Small intestine (tissue), 7 donors: ENCODE data around the gene TH. TPM values are rescaled to one million over a fixed set of nuclear protein-coding genes. Genes with fewer than 3 reads are reported as not detected.
"Not testable (repeated sequence)": the region's sequence is repeated elsewhere in the genome, so short reads cannot be mapped to it uniquely, and the experiment has no call there.

Source experiments
- DNase-seq, 2 donors: peaks; one replicate each; pipeline versions ENCODE4 v3.0.0 to v3.0.0-alpha.2; 2013
- FAIRE-seq: peaks from 2 replicates; lab custom pipeline; 2012; peaks lifted over from hg19 to GRCh38; lab: Jason Lieb, UNC
- H3K27ac ChIP-seq, 3 donors: one replicate each; pipeline ENCODE4 v1.5.1; 2013; ENCODE audit warnings: low read length in 2 of 3, mild to moderate bottlenecking in 2 of 3, control low read depth in 1 of 3, inconsistent platforms in 1 of 3, low read depth in 1 of 3, moderate library complexity in 1 of 3
- H3K27me3 ChIP-seq, 3 donors: one replicate each; pipeline ENCODE4 v1.6.1; 2013; ENCODE audit warnings: low read length in 3 of 3, inconsistent platforms in 1 of 3; ENCODE audit not compliant: control insufficient read depth in 3 of 3, insufficient read depth in 3 of 3
- H3K36me3 ChIP-seq, 3 donors: one replicate each; pipeline ENCODE4 v1.6.1; 2013; ENCODE audit warnings: low read length in 3 of 3, inconsistent platforms in 1 of 3, low read depth in 1 of 3, mild to moderate bottlenecking in 1 of 3, moderate library complexity in 1 of 3; ENCODE audit not compliant: control insufficient read depth in 3 of 3, insufficient read depth in 2 of 3
- H3K4me1 ChIP-seq, 3 donors: one replicate each; pipeline ENCODE4 v1.6.1; 2013; ENCODE audit warnings: low read length in 2 of 3, inconsistent platforms in 1 of 3, low read depth in 1 of 3, mild to moderate bottlenecking in 1 of 3, moderate library complexity in 1 of 3; ENCODE audit not compliant: control insufficient read depth in 3 of 3, insufficient read depth in 2 of 3
- H3K4me3 ChIP-seq, 3 donors: one replicate each; pipeline ENCODE4 v1.5.1; 2013; ENCODE audit warnings: low read length in 3 of 3, control low read depth in 1 of 3, inconsistent platforms in 1 of 3, low read depth in 1 of 3, mild to moderate bottlenecking in 1 of 3, moderate library complexity in 1 of 3
- H3K9me3 ChIP-seq, 2 donors: one replicate each; pipeline ENCODE4 v1.6.1; 2013; ENCODE audit warnings: low read depth in 1 of 2, low read length in 1 of 2; ENCODE audit not compliant: control insufficient read depth in 2 of 2, insufficient read depth in 1 of 2
- WGBS, 3 donors: extraction: QIAGEN DNeasy Blood & Tissue Kit; methylation state at CpG; one replicate each; pipeline ENCODE4 v1.1.7; 2013; 5-methylcytosine and 5-hydroxymethylcytosine counted together
- polyA plus RNA-seq, 4 donors: library from polyadenylated mRNA; stranded (reverse) in 3 of 4; unstranded in 1 of 4; fragments of 200-250 nt in 3 of 4; fragments of 120-200 nt in 1 of 4; gene quantifications; one replicate each; pipeline versions ENCODE4 v1.2.1 to v1.2.3, GENCODE V29; 2013
- donor health status: healthy with polysubstance abuse.
- donor health status: control.
- donor health status: control.
- donor health status: Bipolar disorder and iron deficiency.
- donor health status: healthy.

Gene TH
- polyA plus RNA-seq, 4 donors: 0.10 to 1.7 TPM; not detected in 2

GRCh38 chr11:2178906-2179494 is 7.4 kb upstream of the TH start:
- DNase-seq (peak in 1 of 2 donors; percentile 38), FAIRE-seq (no peak)
- 21 to 42% (median 27%) methylated on average over 16 of the region's 16 CpGs for WGBS, 3 donors
- no peaks in the 10 kb centered on the region for H3K9me3 ChIP-seq
- H3K27me3 ChIP-seq: peaks cover 0 to 2% (median 0%) of the 10 kb centered on the region in 3 donors
- no peak overlapping the region for H3K4me3 ChIP-seq
- H3K27ac ChIP-seq: no peak overlapping the region
- no peaks in the 10 kb centered on the region for H3K4me1 ChIP-seq
- no peaks in the 10 kb centered on the region for H3K36me3 ChIP-seq

- not testable (repeated sequence) for FAIRE-seq, H3K27ac ChIP-seq, H3K27me3 ChIP-seq, H3K9me3 ChIP-seq, H3K36me3 ChIP-seq, H3K4me1 ChIP-seq, DNase-seq, H3K4me3 ChIP-seq
- WGBS, 3 donors: 74 to 80% (median 77%) methylated on average over 14 to 16 of the region's 16 CpGs
Observed at GRCh38 chr11:2178055-2178773, 6.6 kb upstream of the TH start.

GRCh38 chr11:2177076-2177475 is 5.5 kb upstream of the TH start:
- Histone ChIP-seq H3K27ac (no peak overlapping the region), H3K4me1 (no peaks in the 10 kb centered on the region), H3K9me3 (no peaks in the 10 kb centered on the region), H3K36me3 (no peaks in the 10 kb centered on the region), H3K27me3 (no peaks in the 10 kb centered on the region), H3K4me3 (no peak overlapping the region)
- DNase-seq: no peak
- FAIRE-seq: no peak
- WGBS, 3 donors: 40 to 63% (median 50%) methylated on average over 17 to 18 of the region's 18 CpGs

- H3K27me3 ChIP-seq: peaks cover 0 to 2% (median 0%) of the 10 kb centered on the region in 3 donors
- H3K4me1 ChIP-seq: no peaks in the 10 kb centered on the region
- DNase-seq (no peak), FAIRE-seq (no peak)
- no peak overlapping the region for H3K4me3 ChIP-seq
- no peaks in the 10 kb centered on the region for H3K36me3 ChIP-seq
- H3K9me3 ChIP-seq: no peaks in the 10 kb centered on the region
- H3K27ac ChIP-seq: no peak overlapping the region
- 92 to 93% (median 93%) methylated on average over 14 of the region's 14 CpGs for WGBS, 3 donors
Observed at GRCh38 chr11:2176389-2176900, 4.8 kb upstream of the TH start.

GRCh38 chr11:2175659-2176058 is 4.0 kb upstream of the TH start:
- peaks cover 0 to 8% (median 0%) of the 10 kb centered on the region in 3 donors for H3K27me3 ChIP-seq
- H3K9me3 ChIP-seq: no peaks in the 10 kb centered on the region
- no peak for DNase-seq
- H3K4me3 ChIP-seq: no peak overlapping the region
- H3K27ac ChIP-seq: no peak overlapping the region
- 20 to 57% (median 40%) methylated on average over 12 to 13 of the region's 13 CpGs for WGBS, 3 donors
- no peaks in the 10 kb centered on the region for H3K4me1 ChIP-seq
- no peak for FAIRE-seq
- H3K36me3 ChIP-seq: no peaks in the 10 kb centered on the region

- H3K9me3 ChIP-seq: no peaks in the 10 kb centered on the region
- FAIRE-seq: no peak
Observed at GRCh38 chr11:2174361-2174760, 2.7 kb upstream of the TH start.

GRCh38 chr11:2173761-2174160 is 2.1 kb upstream of the TH start:
- FAIRE-seq (no peak), DNase-seq (no peak)
- H3K4me1 ChIP-seq: no peaks in the 10 kb centered on the region
- 66 to 76% (median 76%) methylated on average over 10 to 11 of the region's 11 CpGs for WGBS, 3 donors
- H3K4me3 ChIP-seq: no peak overlapping the region
- H3K9me3 ChIP-seq: no peaks in the 10 kb centered on the region
- H3K36me3 ChIP-seq: no peaks in the 10 kb centered on the region
- peaks cover 0 to 8% (median 0%) of the 10 kb centered on the region in 3 donors for H3K27me3 ChIP-seq
- no peak overlapping the region for H3K27ac ChIP-seq

More at GRCh38 chr11:2174361-2174760, 2.7 kb upstream of the TH start:
- Histone ChIP-seq H3K27me3 (peaks cover 0 to 8% (median 0%) of the 10 kb centered on the region in 3 donors), H3K4me1 (no peaks in the 10 kb centered on the region), H3K36me3 (no peaks in the 10 kb centered on the region), H3K27ac (no peak overlapping the region), H3K4me3 (no peak overlapping the region)
- WGBS, 3 donors: 81 to 88% (median 83%) methylated on average over 11 of the region's 11 CpGs
- DNase-seq: no peak

GRCh38 chr11:2173150-2173693 is 1.6 kb upstream of the TH start:
- Histone ChIP-seq H3K36me3 (no peaks in the 10 kb centered on the region), H3K27ac (no peak overlapping the region), H3K4me3 (no peak overlapping the region), H3K4me1 (no peaks in the 10 kb centered on the region), H3K27me3 (peaks cover 0 to 8% (median 0%) of the 10 kb centered on the region in 3 donors), H3K9me3 (no peaks in the 10 kb centered on the region)
- DNase-seq (no peak), FAIRE-seq (no peak)
- 80 to 83% (median 82%) methylated on average over 16 of the region's 16 CpGs for WGBS, 3 donors
